Suprapubic skin (tissue), 4 donors: Measurements from ENCODE around the gene NIM1K. TPM values are rescaled to one million over a fixed set of nuclear protein-coding genes. Genes with fewer than 3 reads are reported as not detected.

ENCODE experiments used
- DNase-seq, 2 donors: peaks; one replicate each; pipeline ENCODE4 v3.0.0-alpha.2; 2019; ENCODE audit warnings: low spot score in 2 of 2
- H3K27ac ChIP-seq: fragments of 200-600 bp; sonication (generic); one replicate; pipeline ENCODE4 v1.5.1; 2019
- H3K27me3 ChIP-seq: fragments of 200-600 bp; sonication (generic); one replicate; pipeline ENCODE4 v1.5.1; 2019
- H3K36me3 ChIP-seq: fragments of 200-600 bp; sonication (generic); one replicate; pipeline ENCODE4 v1.5.1; 2019
- H3K4me1 ChIP-seq: fragments of 200-600 bp; sonication (generic); one replicate; pipeline ENCODE4 v1.5.1; 2019
- H3K4me3 ChIP-seq: fragments of 200-600 bp; sonication (generic); one replicate; pipeline ENCODE4 v1.5.1; 2019; ENCODE audit warnings: mild to moderate bottlenecking
- H3K9me3 ChIP-seq: fragments of 200-600 bp; sonication (generic); one replicate; pipeline ENCODE4 v1.5.1; 2019
- CTCF ChIP-seq, 2 donors: fragments of 200-600 bp in 1 of 2; fragments of 450-650 bp in 1 of 2; sonication (generic) in 1 of 2; IDR thresholded peaks; one replicate each; pipeline ENCODE4 v1.5.1; 2016 to 2019; ENCODE audit warnings: antibody characterized with exemption in 2 of 2, mild to moderate bottlenecking in 1 of 2, moderate library complexity in 1 of 2
- EP300 ChIP-seq: sonication (generic); formaldehyde crosslinking; IDR thresholded peaks from one replicate; pipeline ENCODE4 v1.6.1; 2017; ENCODE audit warnings: antibody characterized with exemption
- POLR2A ChIP-seq, 2 donors: fragments of 450-650 bp; IDR thresholded peaks; one replicate each; pipeline ENCODE4 v1.6.1; 2017; ENCODE audit warnings: antibody characterized with exemption in 2 of 2, mild to moderate bottlenecking in 2 of 2, moderate library complexity in 2 of 2
- POLR2AphosphoS5 ChIP-seq, 3 donors: sonication (generic); formaldehyde crosslinking; IDR thresholded peaks; one replicate each; pipeline ENCODE4 v1.6.1; 2017; ENCODE audit warnings: antibody characterized with exemption in 3 of 3
- WGBS: methylation state at CpG from one replicate; pipeline ENCODE4 v1.1.5; 2018; 5-methylcytosine and 5-hydroxymethylcytosine counted together
- total RNA-seq, 4 donors: library from RNA; depleted of rRNA; stranded (reverse); fragments of >200 nt; gene quantifications; one replicate each; pipeline ENCODE4 v1.1.0, GENCODE V29; 2016

The NIM1K gene
- total RNA-seq, 4 donors from 2014 or later: 0.45 to 3.0 (median 1.2) TPM

- DNase-seq: no peak
- Histone ChIP-seq H3K9me3 (no peaks in the 10 kb centered on the region), H3K4me1 (no peaks in the 10 kb centered on the region), H3K36me3 (no peaks in the 10 kb centered on the region), H3K4me3 (no peak overlapping the region), H3K27me3 (no peaks in the 10 kb centered on the region), H3K27ac (no peak overlapping the region)
- WGBS: 100% methylated on average over 1 of the region's 1 CpG
- TF ChIP-seq POLR2AphosphoS5 (IDR thresholded peaks at IDR 0.05) (no peak), POLR2A (IDR thresholded peaks at IDR 0.05) (no peak), EP300 (no peak), CTCF (IDR thresholded peaks at IDR 0.05) (no peak)
These were observed 76.3 kb downstream of the NIM1K start for GRCh38 chr5:43268188-43268820.

GRCh38 chr5:43270645-43271044, 78.6 kb downstream of the NIM1K start:
- no peak overlapping the region for H3K4me3 ChIP-seq
- H3K27ac ChIP-seq: no peak overlapping the region
- WGBS: 71% methylated on average over 1 of the region's 1 CpG
- H3K4me1 ChIP-seq: peaks cover 12% of the 10 kb centered on the region
- H3K9me3 ChIP-seq: no peaks in the 10 kb centered on the region
- no peak for DNase-seq
- no peak for TF ChIP-seq POLR2A (IDR thresholded peaks at IDR 0.05)
- TF ChIP-seq CTCF (IDR thresholded peaks at IDR 0.05): no peak
- no peak for TF ChIP-seq EP300
- no peak for TF ChIP-seq POLR2AphosphoS5 (IDR thresholded peaks at IDR 0.05)
- H3K36me3 ChIP-seq: no peaks in the 10 kb centered on the region
- no peaks in the 10 kb centered on the region for H3K27me3 ChIP-seq

GRCh38 chr5:43273552-43273951, 81.5 kb downstream of the NIM1K start:
- peak overlapping the region; percentile 81 for H3K27ac ChIP-seq
- no peaks in the 10 kb centered on the region for H3K9me3 ChIP-seq
- DNase-seq: no peak
- H3K4me1 ChIP-seq: peaks cover 12% of the 10 kb centered on the region
- H3K27me3 ChIP-seq: no peaks in the 10 kb centered on the region
- TF ChIP-seq CTCF (IDR thresholded peaks at IDR 0.05) (no peak), EP300 (no peak), POLR2A (IDR thresholded peaks at IDR 0.05) (no peak), POLR2AphosphoS5 (IDR thresholded peaks at IDR 0.05) (no peak)
- no peaks in the 10 kb centered on the region for H3K36me3 ChIP-seq
- H3K4me3 ChIP-seq: no peak overlapping the region

DNA sequence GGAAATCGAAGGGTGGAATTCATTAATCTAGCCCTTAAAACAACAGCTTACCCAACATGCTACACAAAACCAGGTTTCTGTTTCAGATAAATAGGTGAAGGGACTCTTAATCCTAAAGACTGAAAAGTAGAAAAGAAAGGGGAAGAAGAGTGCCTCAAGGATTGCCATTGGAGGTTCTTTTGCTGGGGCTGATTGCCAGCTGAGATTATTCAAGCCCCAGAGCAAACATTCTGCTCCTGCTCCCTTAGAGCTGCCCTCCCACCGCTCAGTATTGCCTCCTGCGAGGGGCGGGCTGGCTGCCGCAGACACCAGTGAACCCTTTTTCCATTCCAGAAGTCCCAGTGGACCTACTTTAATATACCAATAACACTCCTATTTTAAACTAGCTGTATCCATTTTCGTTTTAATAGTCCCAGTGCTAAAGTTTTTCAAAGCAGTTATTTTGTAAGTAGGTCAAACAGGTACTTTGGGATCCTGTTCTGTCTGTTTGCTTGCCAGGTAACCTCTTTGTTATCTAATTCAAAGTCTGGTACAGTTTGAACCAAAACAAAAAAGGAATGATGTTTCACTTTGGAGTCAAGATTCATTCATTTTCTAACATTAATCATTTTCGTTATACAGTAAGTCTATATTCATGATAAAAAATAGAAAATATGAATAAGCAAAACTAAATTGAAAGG, 82.5 kb downstream of the NIM1K start:
- 34% methylated on average over 7 of the region's 7 CpGs for WGBS
- no peaks in the 10 kb centered on the region for H3K36me3 ChIP-seq
- H3K27me3 ChIP-seq: no peaks in the 10 kb centered on the region
- peak overlapping the region; percentile 81 for H3K27ac ChIP-seq
- H3K4me3 ChIP-seq: peak overlapping the region; percentile 12
- DNase-seq: no peak
- no peaks in the 10 kb centered on the region for H3K9me3 ChIP-seq
- no peak for TF ChIP-seq EP300
- TF ChIP-seq POLR2AphosphoS5 (IDR thresholded peaks at IDR 0.05): no peak
- peaks cover 12% of the 10 kb centered on the region for H3K4me1 ChIP-seq

DNA sequence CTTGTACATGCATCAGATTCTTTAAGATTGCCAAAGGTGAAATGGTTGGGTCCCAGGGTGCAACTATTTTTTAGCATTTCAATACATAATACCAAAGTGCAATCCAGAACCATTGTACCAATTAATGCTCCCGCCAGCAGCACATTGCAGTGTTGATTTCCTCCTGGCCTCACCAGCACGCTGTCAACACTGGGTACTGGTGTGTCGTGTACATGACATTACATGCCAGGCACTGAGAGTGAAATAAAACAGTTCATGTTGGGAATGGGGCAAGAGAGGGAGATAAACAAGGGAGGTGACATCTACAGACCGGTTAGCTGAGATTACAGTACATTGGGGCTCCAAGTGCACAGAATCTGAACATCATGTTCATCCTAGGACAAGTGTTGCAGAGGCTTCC, 83.4 kb downstream of the NIM1K start:
- Histone ChIP-seq H3K9me3 (no peaks in the 10 kb centered on the region), H3K36me3 (no peaks in the 10 kb centered on the region), H3K27ac (peak overlapping the region; percentile 81), H3K27me3 (no peaks in the 10 kb centered on the region), H3K4me1 (peaks cover 12% of the 10 kb centered on the region), H3K4me3 (no peak overlapping the region)
- TF ChIP-seq POLR2A (IDR thresholded peaks at IDR 0.05) (no peak), POLR2AphosphoS5 (IDR thresholded peaks at IDR 0.05) (peak in 1 of 3 donors; percentile 25)
- WGBS: 60% methylated on average over 4 of the region's 4 CpGs
- DNase-seq: no peak

DNA sequence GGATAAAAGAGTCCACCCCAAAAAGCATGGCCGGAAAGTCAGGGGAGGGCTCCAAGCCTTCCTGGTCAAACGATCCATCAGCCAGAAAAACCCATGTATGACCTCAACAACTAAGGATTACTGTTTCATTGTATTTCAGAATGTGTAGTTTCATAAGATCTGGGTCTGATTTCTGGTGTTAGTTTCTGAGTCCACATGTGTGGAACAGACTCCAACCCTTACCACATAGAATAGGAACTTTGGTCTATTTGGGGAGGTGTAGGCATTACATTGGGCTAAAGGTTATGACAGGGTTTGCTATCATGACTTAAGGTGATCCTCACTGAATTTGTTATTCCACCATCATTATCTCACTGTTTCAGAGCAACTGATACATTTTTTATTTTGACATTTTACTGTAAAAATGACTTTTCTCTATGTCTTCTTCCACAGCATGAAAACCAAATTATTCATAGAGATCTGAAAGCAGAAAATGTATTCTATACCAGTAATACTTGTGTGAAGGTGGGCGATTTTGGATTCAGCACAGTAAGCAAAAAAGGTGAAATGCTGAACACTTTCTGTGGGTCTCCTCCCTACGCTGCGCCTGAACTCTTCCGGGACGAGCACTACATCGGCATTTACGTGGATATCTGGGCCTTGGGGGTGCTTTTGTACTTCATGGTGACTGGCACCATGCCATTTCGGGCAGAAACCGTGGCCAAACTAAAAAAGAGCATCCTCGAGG, 87.7 kb downstream of the NIM1K start:
- Histone ChIP-seq H3K9me3 (no peaks in the 10 kb centered on the region), H3K27me3 (no peaks in the 10 kb centered on the region), H3K4me1 (peaks cover 4% of the 10 kb centered on the region), H3K36me3 (no peaks in the 10 kb centered on the region), H3K27ac (no peak overlapping the region), H3K4me3 (no peak overlapping the region)
- 85% methylated on average over 12 of the region's 12 CpGs for WGBS
- no peak for DNase-seq
- no peak for TF ChIP-seq POLR2AphosphoS5 (IDR thresholded peaks at IDR 0.05)
- no peak for TF ChIP-seq EP300
- no peak for TF ChIP-seq CTCF (IDR thresholded peaks at IDR 0.05)
- no peak for TF ChIP-seq POLR2A (IDR thresholded peaks at IDR 0.05)
